GM21367 (cell line): ENCODE data around the gene ZBTB20.

Source experiments
- ATAC-seq: cut with Tn5 transposase; IDR thresholded peaks from one replicate; pipeline ENCODE4 v1.9.1; 2021; ENCODE audit not compliant: unreplicated experiment

Gene ZBTB20

DNA sequence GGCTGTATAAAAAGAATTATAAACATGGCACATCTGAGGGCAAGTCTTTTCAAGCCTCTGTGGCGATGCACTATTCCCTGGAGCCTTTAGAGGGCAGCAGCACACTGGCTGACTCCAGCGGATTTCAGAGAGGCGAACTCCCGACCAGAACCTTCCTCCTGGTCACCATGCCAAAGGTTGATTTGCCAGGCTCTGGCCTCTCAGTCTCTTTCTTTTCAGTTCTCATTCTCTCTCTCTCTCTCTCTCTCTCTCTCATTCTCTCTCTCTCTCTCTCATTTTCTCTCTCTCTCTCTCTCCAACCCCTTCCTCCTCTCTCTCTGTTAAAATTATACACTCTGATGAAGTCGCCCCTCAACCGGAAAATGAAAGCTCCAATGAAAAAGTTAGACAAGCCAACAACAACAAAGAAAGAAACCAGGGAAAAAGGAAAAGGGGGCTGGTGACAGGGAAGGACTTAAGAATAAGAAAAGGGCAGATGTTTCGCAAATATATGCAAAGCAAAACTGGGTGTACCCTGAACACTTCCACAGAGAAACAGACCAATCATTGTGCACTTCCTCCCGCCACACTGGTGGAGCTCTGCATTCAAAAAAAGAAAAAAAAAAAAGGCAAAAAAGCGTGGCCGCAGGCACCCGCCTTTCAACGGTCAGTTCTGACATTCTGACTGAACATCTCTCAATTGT is 763.1 kb downstream of the ZBTB20 start:
- peak; percentile 80 for ATAC-seq

DNA sequence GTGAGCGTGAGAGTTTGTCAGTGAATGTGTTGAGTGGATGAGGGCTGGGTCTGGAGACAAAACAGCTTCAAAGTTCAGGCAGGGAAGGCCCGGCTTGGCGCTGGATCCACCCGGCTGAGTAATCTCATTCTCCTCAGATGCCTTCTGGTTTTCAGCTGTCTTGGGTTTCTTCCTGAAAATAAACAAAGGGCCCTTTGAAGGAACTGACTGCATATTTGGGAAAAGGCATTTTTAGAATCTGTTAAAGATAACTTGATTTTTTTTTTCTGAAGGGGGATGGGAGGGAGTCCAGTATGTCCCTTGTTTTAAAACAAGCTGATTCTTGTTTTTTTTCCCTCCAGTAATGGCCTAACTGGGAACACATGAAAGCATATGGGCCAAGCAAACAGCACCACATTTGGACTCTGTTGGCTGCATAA is 766.8 kb downstream of the ZBTB20 start:
- no peak for ATAC-seq

DNA sequence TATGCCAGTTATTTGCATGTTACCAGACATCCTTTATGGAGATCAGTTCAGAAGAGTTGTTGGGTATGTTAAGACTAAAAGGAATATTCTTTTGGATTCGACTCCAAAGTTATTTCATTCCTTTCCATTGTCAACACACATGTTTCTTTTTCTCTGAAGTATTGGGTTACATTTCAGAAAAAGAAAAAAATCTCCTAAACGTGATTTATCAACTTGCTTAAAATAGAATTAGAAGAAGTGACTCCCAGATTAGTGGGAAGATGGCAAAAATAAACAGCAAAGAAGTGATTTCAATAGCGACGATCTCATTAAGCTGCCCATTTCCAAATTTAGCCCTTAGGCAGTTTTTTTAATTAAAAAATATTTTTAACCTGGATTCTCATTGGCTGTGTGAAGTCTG is 767.8 kb downstream of the ZBTB20 start:
- ATAC-seq = no peak

DNA sequence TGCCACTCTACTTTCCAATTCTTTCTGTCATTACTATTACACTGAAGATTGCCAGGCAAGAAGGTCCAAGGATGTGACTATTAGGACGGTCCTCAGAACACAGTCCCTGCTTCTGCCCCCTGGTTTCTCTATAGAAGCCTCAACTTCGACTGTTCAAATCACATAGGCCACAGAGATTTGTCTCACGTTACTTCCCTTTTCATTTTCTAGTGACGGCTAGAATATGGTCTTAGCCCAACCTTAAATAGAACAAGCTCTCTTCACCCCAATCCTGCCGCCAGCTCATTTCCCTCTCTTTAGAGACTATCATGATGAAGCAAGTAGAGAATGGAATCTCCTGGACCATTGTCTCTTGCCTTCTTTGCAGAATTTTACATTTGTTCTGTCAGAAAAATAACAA is 768.3 kb downstream of the ZBTB20 start:
- ATAC-seq = no peak

DNA sequence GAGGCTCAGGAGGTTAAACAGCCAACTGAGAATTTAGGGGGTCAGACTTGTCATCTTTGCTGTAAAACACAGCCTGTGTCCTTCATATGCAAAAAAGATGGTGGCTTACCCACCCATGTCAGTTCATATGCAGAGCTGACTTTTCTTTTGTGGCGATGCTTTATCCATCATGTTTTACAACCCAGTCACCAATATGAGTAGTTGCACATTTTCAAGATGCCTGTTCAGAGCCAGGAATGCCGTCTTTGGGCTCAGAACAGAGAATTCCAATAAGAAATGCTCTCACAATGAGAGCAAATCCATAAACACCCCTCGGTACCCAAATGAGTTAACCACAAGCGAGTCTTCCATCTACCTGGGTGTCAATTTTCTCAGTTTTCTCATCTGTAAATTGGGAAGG is 769.7 kb downstream of the ZBTB20 start:
- ATAC-seq = no peak

DNA sequence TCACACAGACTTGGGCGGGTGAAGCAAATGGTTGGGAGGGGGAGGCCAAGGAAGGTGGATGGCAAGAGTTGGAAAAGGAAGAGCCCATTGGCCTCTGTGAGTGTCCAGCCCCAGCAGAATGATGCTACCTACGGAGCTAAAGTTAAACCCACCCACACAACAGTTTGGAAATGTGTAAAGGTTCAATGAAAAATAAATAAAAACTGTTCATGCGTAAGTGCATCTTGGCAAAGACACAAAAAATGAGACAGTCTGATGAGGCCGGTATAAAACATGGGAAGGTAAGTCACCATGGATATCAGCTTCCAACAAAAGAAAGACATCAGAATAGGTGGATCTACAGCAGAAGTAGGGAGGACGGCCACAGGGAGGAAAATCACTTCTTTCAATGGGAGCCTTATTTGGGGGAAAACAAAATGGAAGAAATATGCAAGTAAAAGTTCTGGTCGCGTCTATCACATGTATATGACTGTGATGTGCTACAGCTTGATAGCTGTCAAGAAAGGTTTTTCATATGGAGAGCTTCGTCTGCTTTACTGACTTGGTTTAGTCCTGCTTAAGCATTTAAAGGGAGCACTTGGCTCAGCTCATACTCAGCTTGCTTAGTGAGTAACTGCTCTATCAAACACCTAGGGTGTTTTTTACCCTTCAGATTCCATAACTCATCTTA is 770.4 kb downstream of the ZBTB20 start:
- no peak for ATAC-seq

DNA sequence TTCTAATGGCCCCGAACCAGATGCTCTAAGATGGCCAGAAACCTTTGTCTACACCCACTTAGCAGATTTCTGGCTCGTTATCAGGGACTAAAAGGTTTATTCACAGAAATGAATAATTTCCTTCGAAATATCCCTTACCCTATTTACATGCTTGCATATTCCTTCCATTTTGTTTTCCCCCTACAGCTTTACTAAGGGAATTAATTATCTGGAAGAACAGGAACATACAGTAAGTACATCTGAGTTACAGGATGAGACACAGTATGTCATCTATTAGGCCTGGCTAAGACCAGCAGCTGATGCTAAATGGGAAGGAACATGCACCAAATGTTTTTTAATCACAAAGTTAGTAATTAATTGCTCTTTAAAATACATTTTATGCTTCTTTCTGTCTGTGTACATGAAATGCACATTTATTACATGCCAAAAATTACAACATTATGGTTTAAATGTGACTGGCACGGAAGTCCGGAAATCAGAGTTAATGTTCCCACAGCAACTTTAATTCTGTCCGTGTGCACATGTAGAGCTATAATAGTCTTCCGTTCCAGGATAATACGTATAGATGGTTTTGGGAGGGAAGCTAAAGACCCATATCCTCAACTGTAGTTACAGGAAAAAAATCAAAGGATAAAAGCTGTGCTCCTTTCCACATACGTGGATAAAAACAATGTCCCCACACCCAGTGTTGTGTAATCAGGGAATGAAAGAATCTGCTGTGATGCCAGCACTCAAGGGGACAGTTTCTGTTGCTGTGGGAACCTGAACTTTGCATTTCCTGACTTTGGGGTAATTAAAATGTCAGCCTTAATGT is 771.3 kb downstream of the ZBTB20 start:
- no peak for ATAC-seq

DNA sequence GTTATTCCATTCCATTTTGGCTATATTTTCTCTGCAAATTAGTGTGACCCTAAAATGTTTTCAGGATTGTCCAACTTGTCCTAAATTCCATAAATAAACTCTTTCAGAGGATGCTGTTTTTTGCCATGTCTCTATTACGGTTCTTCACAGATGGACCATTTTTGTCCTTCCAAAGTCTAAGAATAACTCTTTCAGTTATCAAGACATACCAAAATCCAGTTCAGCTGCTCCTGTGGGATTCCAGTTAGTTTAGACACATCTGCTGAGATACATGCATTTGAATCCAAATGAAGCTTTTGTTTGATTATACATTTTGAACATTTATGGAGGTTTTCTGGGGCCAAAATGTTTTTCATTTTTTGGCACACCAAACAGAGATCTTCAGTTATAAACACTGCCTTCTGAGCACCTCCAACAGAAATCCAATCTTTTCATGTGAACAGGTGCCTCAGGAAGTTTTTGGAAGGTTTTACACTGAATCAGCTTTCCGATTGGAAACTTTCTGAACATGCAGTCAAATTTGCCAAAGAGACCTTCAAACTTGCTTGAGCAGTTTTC is 772.6 kb downstream of the ZBTB20 start:
- ATAC-seq = no peak

DNA sequence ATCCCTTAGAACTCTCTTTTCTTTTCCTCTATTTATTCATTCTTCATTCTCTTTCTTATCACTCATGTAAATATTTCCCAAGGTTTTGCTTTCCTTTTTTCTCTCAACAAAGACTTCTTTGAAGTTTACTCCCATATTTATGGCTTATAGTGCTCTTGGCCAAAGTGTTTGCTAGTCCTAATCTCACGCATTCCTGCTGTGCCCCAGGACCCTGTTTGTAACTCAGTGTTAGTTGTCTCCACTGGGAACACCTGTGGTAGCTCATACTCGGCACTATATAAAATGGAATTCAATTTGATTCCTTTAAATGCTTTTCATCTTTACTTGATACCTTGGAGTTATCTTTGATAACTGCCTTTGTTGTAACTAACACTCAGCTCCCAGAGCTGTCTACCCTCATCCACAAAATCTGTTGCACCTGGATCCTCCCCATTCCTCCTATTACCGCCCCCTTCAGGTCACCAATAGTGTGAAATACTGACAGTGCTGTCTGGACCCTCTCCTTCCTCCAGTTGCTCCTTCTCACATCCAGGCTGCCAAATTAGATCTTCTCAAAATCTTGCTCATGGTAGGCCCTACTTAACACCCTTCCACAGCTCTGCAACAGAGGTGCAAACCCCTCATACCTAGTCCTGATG is 776.4 kb downstream of the ZBTB20 start:
- no peak for ATAC-seq

DNA sequence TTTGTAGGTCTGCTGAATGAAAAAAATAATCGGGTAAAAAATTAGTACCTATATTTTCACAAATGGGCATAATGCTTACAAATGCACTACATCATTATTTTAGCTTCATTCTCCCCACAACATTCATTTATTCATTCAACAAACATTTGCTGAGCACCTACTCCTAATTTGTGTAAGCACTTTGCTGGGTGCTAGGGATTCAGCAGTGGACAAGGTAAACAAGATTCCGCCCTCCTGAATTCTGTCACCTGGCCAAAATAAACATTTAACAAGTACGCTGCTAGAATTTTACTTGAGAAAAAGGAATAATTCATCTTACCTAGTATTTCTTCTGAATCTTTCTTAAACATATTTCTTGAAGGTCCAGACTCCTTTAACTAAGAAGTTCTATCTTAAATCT is 781.2 kb downstream of the ZBTB20 start:
- no peak for ATAC-seq

DNA sequence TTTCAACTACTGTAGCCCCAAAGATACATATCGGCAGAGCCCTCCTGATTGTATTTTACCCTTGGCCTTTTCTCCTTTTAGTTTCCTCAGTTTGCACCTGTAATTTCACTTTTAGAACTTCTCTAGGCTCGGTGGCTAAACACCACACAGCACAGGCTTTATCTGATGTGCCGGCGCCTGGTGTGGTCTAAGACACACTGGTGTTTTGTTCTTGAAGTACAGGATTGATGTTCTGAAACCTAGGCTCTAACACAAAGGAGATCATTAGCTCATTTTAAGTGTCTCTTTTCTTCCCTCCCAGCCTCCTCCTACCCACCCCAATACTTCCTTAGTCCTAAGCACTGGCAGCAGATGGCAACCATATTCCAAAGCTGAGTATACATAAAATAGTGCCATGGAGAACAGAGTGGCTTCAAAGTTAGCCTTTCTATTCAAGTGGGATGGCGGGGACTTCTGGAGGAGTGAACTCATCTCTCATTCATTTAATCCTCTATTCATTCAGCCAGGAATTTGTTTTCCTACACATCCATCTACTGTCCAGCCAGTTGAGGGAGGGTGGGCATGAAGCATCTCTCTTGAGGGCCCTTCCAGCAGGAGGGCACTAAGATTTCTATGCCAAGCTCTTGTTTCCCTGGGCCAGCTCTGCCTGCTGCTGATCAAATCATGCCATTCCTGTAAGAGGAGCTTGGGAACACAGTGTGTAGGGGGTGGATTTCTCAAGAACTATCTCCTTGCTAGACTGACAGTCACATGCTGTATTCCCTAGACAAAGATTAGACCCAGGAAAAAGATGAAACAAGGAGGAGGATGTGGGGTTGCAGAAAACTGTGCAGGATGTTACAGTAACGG is 782.1 kb downstream of the ZBTB20 start:
- no peak for ATAC-seq

DNA sequence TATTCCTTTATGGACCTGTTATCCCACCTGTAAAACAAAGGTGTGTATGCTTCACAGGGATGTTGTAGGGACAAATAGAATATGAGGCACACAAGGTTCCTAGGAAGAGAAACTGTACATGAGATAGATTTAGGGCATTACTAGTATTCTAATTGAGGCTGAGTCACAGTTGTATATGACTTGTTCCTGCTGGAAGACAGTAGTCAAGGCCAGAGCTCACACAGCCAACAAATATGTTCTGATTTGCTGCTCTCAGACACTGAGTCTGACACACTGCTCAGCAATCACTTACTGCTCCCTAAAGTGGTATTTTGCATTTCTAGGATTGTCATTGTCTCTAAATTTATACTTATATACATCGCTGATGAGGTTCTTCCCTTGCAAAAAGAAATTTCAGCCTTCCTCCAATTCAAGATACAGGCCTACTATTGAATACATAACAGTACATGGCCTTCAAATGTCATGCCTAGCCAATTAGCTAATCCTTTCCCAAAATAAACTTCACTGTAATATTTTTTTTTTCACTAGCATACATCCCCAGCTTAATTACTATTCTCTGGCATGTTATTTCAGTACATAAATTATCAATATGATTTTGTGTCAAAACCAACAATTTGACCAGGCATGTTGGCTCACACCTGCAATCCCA is 783.4 kb downstream of the ZBTB20 start:
- no peak for ATAC-seq

DNA sequence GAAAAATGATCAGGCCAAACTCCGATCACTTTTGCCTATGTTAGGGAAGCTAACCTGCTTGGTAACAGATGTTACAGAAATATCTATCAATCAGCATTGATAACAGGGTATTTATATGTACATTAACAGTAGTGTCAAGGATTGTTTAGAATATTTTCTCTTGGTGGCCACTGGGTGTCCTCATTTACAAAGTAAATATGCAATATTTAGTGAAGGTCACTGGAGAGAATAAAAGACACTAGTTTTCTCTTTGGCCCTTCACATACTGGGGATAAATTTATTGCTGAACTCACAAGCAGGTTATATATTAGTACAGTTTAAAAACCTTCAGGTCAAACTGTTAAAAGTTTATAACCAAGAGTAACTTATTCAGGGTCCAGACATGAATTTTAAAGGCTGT is 784.3 kb downstream of the ZBTB20 start:
- ATAC-seq = no peak

DNA sequence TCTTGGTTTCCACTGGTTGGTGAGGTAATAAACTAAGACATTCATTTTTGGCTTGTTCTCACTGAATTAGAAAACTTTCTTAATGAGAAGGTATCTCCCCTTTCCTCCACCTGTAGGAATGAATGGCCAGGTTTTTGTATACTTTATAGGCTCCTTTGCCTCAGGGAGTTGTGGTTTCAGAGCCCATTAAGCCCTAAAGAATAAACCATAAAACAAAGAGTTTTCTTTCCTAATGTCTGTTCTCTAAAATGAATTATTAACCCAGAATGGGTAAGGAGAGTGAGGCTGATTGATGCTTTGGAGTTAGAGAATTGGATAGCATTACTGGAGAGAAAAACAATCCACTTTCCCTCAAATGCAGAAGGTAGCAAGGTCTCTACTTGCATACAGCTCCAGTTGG is 785.7 kb downstream of the ZBTB20 start:
- ATAC-seq = no peak

DNA sequence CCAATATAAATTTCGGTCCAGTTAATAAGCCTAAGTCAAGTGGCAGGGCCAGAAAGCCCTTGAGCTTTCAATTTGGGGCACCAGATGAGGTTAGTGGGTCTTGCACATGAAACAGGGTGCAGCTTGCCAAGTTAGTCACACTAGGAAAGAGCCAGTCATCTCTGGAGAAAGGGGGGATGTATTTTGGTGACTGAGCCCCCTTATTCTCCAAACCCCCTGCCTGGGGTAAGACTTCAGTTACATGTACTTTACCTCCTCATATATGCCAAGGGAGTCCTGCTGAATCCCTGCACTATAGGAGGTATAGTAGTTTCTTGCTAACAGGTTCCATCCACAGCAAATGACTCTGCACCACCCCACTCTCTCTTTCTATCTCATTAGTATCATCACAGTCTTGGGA is 790.6 kb downstream of the ZBTB20 start:
- ATAC-seq = no peak

DNA sequence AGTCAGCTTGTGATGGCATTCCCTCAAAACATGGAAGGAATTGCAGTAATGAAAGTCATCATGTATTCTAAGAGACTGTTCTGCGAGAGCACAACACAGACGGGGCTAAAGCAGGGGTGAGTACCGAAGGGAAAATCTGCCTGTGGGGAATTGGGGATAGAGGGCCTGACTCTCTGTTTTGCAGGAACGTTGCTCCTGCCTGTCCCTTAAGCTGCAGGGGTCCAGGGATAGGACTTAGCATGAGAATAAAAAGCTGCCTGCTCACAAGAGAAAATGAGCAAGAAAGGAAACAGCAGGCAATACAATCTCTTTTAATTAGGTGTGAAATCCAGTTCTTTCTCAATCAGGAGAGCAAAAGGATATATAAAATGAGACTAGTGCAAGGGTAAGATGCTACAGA is 791.0 kb downstream of the ZBTB20 start:
- no peak for ATAC-seq

DNA sequence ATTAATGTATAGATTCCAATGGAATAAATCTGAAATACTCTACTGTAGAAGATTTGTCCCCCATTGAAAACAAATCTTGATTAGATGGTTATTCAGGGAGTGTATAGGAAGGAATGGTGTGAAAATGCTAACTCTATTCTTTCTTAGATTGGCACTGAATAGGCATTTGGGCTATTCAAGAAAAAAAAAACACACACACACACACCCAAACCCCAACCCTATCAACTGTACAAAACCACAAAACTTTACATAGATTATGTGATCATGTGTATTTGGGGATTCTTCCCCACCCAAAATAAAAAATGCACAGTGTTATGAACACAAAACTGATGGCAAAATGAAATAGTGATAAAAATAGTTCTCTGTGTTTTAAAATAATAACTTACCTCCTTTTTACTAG is 791.4 kb downstream of the ZBTB20 start:
- ATAC-seq = no peak

DNA sequence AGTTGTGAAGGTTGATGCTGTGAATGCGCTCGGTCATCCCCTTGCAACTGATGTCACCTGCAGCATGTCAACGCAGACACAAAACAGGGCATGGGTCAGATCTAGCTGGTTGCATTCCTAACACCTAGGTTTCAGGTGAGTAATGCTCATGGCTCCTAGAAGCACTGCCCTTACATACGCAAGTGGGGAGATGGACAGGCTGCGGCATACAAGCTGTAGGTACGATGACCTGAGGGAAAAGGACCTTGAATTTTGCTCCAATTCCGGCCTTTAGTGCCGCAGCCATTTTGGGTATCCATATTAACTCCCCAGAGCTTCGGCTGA is 795.3 kb downstream of the ZBTB20 start:
- ATAC-seq = no peak

DNA sequence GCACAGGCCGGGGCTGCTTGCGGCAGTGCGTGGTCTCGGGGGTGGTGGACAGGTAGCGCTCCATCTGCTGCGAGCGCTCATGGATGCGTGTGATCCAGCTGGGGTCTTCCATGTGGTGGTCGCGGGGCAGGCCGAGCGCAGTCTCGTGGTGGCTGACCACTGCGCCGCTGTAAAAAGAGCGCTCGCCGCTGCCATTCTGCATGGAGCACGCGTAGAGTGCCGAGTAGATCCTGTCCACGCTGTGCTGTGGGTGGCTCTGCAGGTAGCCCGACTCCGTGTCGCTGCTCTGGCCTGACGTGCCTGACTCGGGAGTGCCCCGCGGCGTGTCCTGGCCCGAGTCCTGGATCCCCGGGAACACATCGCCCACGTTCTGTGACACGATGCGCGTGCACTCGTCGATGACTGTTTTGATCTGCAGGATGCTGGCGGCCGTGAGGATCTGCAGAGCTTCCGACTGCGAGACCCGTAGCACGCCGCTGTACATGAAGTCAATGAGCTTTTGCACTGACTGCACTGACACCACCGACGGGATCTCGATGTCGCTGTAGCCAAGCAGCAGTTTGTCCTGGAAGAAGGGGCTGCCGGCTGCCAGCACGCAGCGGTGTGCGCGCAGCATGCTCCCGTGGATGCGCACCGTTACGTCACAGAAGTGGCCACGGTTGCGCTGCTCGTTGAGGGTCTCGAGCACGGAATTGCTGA is 795.8 kb downstream of the ZBTB20 start:
- no peak for ATAC-seq
